HCT116 (cell line): ENCODE results near the gene TTYH3. TPM values are rescaled to one million over a fixed set of nuclear protein-coding genes. Genes with fewer than 3 reads are reported as not detected.

Experiments used
- ATAC-seq: fragments of 200-7000 bp; cut with Tn5 transposase; 2 replicates; pipeline ENCODE4 v1.9.1; 2020; ENCODE audit warnings: mild to moderate bottlenecking, moderate library complexity
- BruUV-seq: library from RNA; stranded (reverse); fragments of 400-500 nt; replicated peaks from 2 replicates; lab custom pipeline; 2021; lab: Mats Ljungman, UMichigan
- CTCF ChIA-PET: fragments of 300-600 bp; sonication (Branson Sonifier 250); formaldehyde crosslinking; loops from one replicate; lab custom pipeline; 2021; ENCODE audit warnings: antibody characterized with exemption; lab: Charles Lee
- POLR2A ChIA-PET: fragments of 300-600, 350-600 bp; sonication (Branson Sonifier 250); formaldehyde crosslinking; loops from one replicate; lab custom pipeline; 2021; ENCODE audit warnings: antibody characterized with exemption; lab: Charles Lee
- RAD21 ChIA-PET, 2 experiments: fragments of 300-600 bp; sonication (Branson Sonifier 250); formaldehyde crosslinking; loops; one replicate each; lab custom pipeline; 2023; ENCODE audit warnings: low total read pairs in 2 of 2; ENCODE audit not compliant: uncharacterized antibody in 2 of 2, unreplicated experiment in 2 of 2, low non-redundant PET in 1 of 2; lab: Charles Lee
- DNase-seq: peaks from one replicate; pipeline ENCODE4 v3.0.0-alpha.2; 2010; ENCODE audit warnings: low read depth, low spot score
- H2AFZ ChIP-seq: fragments of 200-600 bp; shearing (Covaris generic), sonication (generic); 2 replicates; pipeline ENCODE4 v1.6.1; 2017; ENCODE audit warnings: low read depth, mixed run types, mixed read lengths, antibody characterized with exemption, low read length; ENCODE audit not compliant: poor library complexity, severe bottlenecking
- H3K27ac ChIP-seq: 2 replicates; pipeline ENCODE4 v1.5.1; 2012; ENCODE audit warnings: low read depth, low read length
- H3K27me3 ChIP-seq: fragments of 200-600 bp; sonication (generic); 2 replicates; pipeline ENCODE4 v1.6.1; 2016; ENCODE audit warnings: mixed run types, low read length, mixed read lengths; ENCODE audit not compliant: insufficient read depth
- H3K36me3 ChIP-seq, 2 experiments: fragments of 200-500 bp in 1 of 2; fragments of 200-600 bp in 1 of 2; sonication (Bioruptor generic) in 1 of 2; sonication (generic) in 1 of 2; 2 replicates each; pipeline versions ENCODE4 v1.5.1 to v1.6.1; 2014 to 2016; ENCODE audit warnings: low read length in 2 of 2, inconsistent platforms in 1 of 2, mixed read lengths in 1 of 2, mixed run types in 1 of 2; ENCODE audit not compliant: insufficient read depth in 2 of 2, control insufficient read depth in 1 of 2
- H3K4me1 ChIP-seq, 2 experiments: fragments of 200-600 bp in 1 of 2; sonication (generic) in 1 of 2; 2 replicates each; pipeline versions ENCODE4 v1.5.1 to v1.6.1; 2012 to 2017; ENCODE audit warnings: low read length in 2 of 2, inconsistent platforms in 1 of 2, mild to moderate bottlenecking in 1 of 2, mixed read lengths in 1 of 2, mixed run types in 1 of 2, moderate library complexity in 1 of 2; ENCODE audit not compliant: insufficient read depth in 2 of 2, control insufficient read depth in 1 of 2
- H3K4me2 ChIP-seq: fragments of 200-600 bp; sonication (generic); 2 replicates; pipeline ENCODE4 v1.6.1; 2017; ENCODE audit warnings: mixed run types, low read length, mixed read lengths
- H3K4me3 ChIP-seq, 2 experiments: fragments of 200-600 bp in 1 of 2; sonication (generic) in 1 of 2; replicated peaks in 1 of 2; 2 replicates each; pipeline ENCODE4 v1.5.1; 2011 to 2016; ENCODE audit warnings: low read length in 2 of 2, control low read depth in 1 of 2, low read depth in 1 of 2, mild to moderate bottlenecking in 1 of 2, mixed read lengths in 1 of 2, mixed run types in 1 of 2
- H3K79me2 ChIP-seq: fragments of 200-600 bp; sonication (generic); 2 replicates; pipeline ENCODE4 v1.6.1; 2017; ENCODE audit warnings: mild to moderate bottlenecking, mixed run types, low read length, moderate library complexity, mixed read lengths; ENCODE audit not compliant: insufficient read depth
- H3K9ac ChIP-seq: fragments of 200-600 bp; sonication (generic); 2 replicates; pipeline ENCODE4 v1.6.1; 2016; ENCODE audit warnings: low read length, mixed read lengths
- H3K9me2 ChIP-seq: fragments of 200-600 bp; sonication (generic), shearing (Covaris generic); 2 replicates; pipeline ENCODE4 v1.6.1; 2017; ENCODE audit warnings: mixed run types, mild to moderate bottlenecking, moderate library complexity; ENCODE audit not compliant: insufficient read depth
- H3K9me3 ChIP-seq, 2 experiments: fragments of 200-500 bp in 1 of 2; fragments of 200-600 bp in 1 of 2; sonication (Bioruptor generic) in 1 of 2; sonication (generic) in 1 of 2; 2 replicates each; pipeline ENCODE4 v1.6.1; 2014 to 2017; ENCODE audit warnings: low read length in 2 of 2, mixed read lengths in 2 of 2, inconsistent platforms in 1 of 2, low read depth in 1 of 2, mild to moderate bottlenecking in 1 of 2, mixed run types in 1 of 2, moderate library complexity in 1 of 2; ENCODE audit not compliant: control insufficient read depth in 1 of 2, insufficient read depth in 1 of 2
- H4K20me1 ChIP-seq: fragments of 200-600 bp; sonication (generic), shearing (Covaris generic); 2 replicates; pipeline ENCODE4 v1.6.1; 2017; ENCODE audit warnings: mixed run types, mild to moderate bottlenecking, moderate library complexity; ENCODE audit not compliant: insufficient read depth
- EZH2phosphoT487 ChIP-seq: fragments of 200-600 bp; IDR thresholded peaks from 2 replicates; pipeline ENCODE4 v1.6.1; 2018; ENCODE audit warnings: antibody characterized with exemption, borderline replicate concordance
- JUND ChIP-seq: IDR thresholded peaks from 2 replicates; pipeline ENCODE4 v1.6.1; 2012
- POLR2A ChIP-seq: IDR thresholded peaks from 2 replicates; pipeline ENCODE4 v1.7.0; 2011; ENCODE audit warnings: borderline replicate concordance; ENCODE audit not compliant: insufficient read depth, insufficient read length; ENCODE audit errors: extremely low read depth
- RAD21 ChIP-seq: IDR thresholded peaks from 2 replicates; pipeline ENCODE4 v1.6.1; 2012; ENCODE audit warnings: low read depth, mild to moderate bottlenecking
- SP1 ChIP-seq: IDR thresholded peaks from 2 replicates; pipeline ENCODE4 v1.6.1; 2012; ENCODE audit warnings: low read depth
- SRF ChIP-seq: IDR thresholded peaks from 2 replicates; pipeline ENCODE4 v1.6.1; 2012; ENCODE audit warnings: low read depth
- TCF7L2 ChIP-seq: IDR thresholded peaks from 2 replicates; pipeline ENCODE4 v1.7.0; 2011; ENCODE audit warnings: borderline replicate concordance, inconsistent platforms; ENCODE audit not compliant: insufficient read depth, insufficient read length; ENCODE audit errors: extremely low read depth
- ZNF274 ChIP-seq: fragments of 200-500 bp; sonication (Bioruptor generic); IDR thresholded peaks from 2 replicates; pipeline ENCODE4 v1.6.1; 2014; ENCODE audit warnings: mild to moderate bottlenecking, low read depth, low read length, inconsistent platforms
- intact Hi-C: fragments of 100-400 bp; cut with micrococcal nuclease; formaldehyde crosslinking; loops from 2 replicates; pipeline ENCODE4 v1.10.0; 2022
- total RNA-seq: library from RNA; stranded (reverse); gene quantifications from one replicate; pipeline ENCODE4 v1.2.1, GENCODE V29; 2021; ENCODE audit not compliant: unreplicated experiment
- TF ChIP-seq, protein P1 (sequence below): IDR thresholded peaks from 2 replicates; pipeline ENCODE4 v1.6.1; 2011; ENCODE audit warnings: mild to moderate bottlenecking, low read length, moderate library complexity; ENCODE audit not compliant: insufficient replicate concordance; ENCODE audit errors: extremely low read depth
- TF ChIP-seq, protein P2 (sequence below), 3 experiments: fragments of 200-600 bp in 1 of 3; sonication (generic) in 1 of 3; IDR thresholded peaks in 2 of 3; conservative IDR thresholded peaks in 1 of 3; 2 replicates each; pipeline ENCODE4 v1.5.1; 2012 to 2017; ENCODE audit warnings: low read depth in 2 of 3, low read length in 2 of 3, antibody characterized with exemption in 1 of 3, borderline replicate concordance in 1 of 3, control low read depth in 1 of 3, mild to moderate bottlenecking in 1 of 3, mixed read lengths in 1 of 3, mixed run types in 1 of 3, moderate library complexity in 1 of 3; ENCODE audit not compliant: insufficient read depth in 1 of 3
- TF ChIP-seq, protein P3 (sequence below): IDR thresholded peaks from 2 replicates; pipeline ENCODE4 v1.6.1; 2012

Gene TTYH3
- total RNA-seq, 1 experiment from 2014 or later = 40.3 TPM

DNA sequence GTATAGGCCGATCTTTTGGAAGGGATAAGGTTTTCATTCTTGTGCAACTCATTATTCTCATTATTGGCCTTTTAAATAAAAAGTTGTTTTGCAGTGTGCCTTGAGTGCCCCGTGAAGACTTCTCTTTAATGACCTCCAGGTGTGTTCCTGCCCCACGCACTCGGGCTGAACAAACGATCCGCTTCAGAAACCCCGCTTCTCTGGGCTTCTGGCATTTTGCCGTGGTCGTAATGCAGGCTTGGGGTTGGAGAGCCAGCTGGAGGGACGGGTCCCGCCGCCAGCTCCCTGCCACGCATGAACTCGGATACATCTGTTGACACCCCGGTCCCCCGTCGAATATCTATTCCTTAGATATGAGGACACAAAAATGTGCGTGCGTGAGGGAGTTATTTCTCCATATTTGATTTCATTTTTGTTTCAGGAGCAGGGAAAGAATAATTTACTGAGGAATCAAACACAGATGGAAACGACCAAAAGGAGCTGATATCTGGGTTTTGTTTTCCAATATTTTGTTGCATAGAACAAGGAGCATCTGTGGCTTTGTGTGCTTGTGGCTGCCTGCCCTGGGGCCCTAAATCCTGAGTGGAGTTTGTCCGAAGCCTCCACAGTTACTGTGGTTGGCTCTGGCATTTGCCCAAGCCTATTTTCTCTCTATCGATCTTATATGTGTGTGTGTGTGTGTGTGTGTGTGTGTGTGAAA, 17.0 kb upstream of the TTYH3 start:
- POLR2A ChIA-PET = no interaction called here
- H3K27ac ChIP-seq = no peak overlapping the region

More for the DNA sequence above, 17.0 kb upstream of the TTYH3 start:
- BruUV-seq = no TSS peak
- no peak overlapping the region for H3K4me3 ChIP-seq
- no peaks in the 10 kb centered on the region for H3K9me3 ChIP-seq
- no peaks in the 10 kb centered on the region for H3K36me3 ChIP-seq
- peaks cover 3 to 11% of the 10 kb centered on the region in 2 experiments; a peak in 3 of 4 replicates for H3K4me1 ChIP-seq
- H3K9ac ChIP-seq = no peak overlapping the region
- no peaks in the 10 kb centered on the region for H3K79me2 ChIP-seq
- H3K9me2 ChIP-seq = no peaks in the 10 kb centered on the region
- no peaks in the 10 kb centered on the region for H4K20me1 ChIP-seq
- TF ChIP-seq SRF (no peak), JUND (no peak), SP1 (no peak), ZNF274 (no peak), TCF7L2 (no peak), EZH2phosphoT487 (no peak), RAD21 (no peak), POLR2A (no peak)
- TF ChIP-seq, protein P1, sequence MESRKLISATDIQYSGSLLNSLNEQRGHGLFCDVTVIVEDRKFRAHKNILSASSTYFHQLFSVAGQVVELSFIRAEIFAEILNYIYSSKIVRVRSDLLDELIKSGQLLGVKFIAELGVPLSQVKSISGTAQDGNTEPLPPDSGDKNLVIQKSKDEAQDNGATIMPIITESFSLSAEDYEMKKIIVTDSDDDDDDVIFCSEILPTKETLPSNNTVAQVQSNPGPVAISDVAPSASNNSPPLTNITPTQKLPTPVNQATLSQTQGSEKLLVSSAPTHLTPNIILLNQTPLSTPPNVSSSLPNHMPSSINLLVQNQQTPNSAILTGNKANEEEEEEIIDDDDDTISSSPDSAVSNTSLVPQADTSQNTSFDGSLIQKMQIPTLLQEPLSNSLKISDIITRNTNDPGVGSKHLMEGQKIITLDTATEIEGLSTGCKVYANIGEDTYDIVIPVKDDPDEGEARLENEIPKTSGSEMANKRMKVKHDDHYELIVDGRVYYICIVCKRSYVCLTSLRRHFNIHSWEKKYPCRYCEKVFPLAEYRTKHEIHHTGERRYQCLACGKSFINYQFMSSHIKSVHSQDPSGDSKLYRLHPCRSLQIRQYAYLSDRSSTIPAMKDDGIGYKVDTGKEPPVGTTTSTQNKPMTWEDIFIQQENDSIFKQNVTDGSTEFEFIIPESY = no peak
- TF ChIP-seq, protein P2, sequence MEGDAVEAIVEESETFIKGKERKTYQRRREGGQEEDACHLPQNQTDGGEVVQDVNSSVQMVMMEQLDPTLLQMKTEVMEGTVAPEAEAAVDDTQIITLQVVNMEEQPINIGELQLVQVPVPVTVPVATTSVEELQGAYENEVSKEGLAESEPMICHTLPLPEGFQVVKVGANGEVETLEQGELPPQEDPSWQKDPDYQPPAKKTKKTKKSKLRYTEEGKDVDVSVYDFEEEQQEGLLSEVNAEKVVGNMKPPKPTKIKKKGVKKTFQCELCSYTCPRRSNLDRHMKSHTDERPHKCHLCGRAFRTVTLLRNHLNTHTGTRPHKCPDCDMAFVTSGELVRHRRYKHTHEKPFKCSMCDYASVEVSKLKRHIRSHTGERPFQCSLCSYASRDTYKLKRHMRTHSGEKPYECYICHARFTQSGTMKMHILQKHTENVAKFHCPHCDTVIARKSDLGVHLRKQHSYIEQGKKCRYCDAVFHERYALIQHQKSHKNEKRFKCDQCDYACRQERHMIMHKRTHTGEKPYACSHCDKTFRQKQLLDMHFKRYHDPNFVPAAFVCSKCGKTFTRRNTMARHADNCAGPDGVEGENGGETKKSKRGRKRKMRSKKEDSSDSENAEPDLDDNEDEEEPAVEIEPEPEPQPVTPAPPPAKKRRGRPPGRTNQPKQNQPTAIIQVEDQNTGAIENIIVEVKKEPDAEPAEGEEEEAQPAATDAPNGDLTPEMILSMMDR (IDR thresholded peaks at IDR 0.05 in 2 of 3, conservative IDR thresholded peaks at IDR 0.05 in 1 of 3; ENCODE audit: borderline replicate concordance in 1 of 3, insufficient read depth in 1 of 3, low read depth in 2 of 3, low read length in 2 of 3) = no peak
- TF ChIP-seq, protein P3, sequence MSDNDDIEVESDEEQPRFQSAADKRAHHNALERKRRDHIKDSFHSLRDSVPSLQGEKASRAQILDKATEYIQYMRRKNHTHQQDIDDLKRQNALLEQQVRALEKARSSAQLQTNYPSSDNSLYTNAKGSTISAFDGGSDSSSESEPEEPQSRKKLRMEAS = no peak
- H2AFZ ChIP-seq = no peak overlapping the region
- ATAC-seq (no peak), DNase-seq (no peak)
- intact Hi-C loops = no loop called here
- ChIA-PET RAD21 (no interaction called here), CTCF (no interaction called here)
- no peaks in the 10 kb centered on the region for H3K27me3 ChIP-seq
- no peak overlapping the region for H3K4me2 ChIP-seq
